Right lobe of liver (tissue), 4 donors: ENCODE data around the gene RSAD1.

Source experiments
- CTCF ChIP-seq, 4 donors: fragments of 200-600 bp in 3 of 4; fragments of 450-650 bp in 1 of 4; IDR thresholded peaks; one replicate each; pipeline versions ENCODE4 v1.5.1 to v1.8.0; 2016 to 2022; ENCODE audit warnings: antibody characterized with exemption in 4 of 4, mild to moderate bottlenecking in 2 of 4
- POLR2A ChIP-seq: fragments of 450-650 bp; IDR thresholded peaks from one replicate; pipeline ENCODE4 v1.6.1; 2017; ENCODE audit warnings: antibody characterized with exemption, mild to moderate bottlenecking
- donor health status: DM: no; HTN: no; CAD: no.
- donor health status: DM: no; HTN: no; CAD: no.
- donor health status: DM: no; HTN: yes; CAD: no.

GRCh38 chr17:50505591-50506130, 27.0 kb downstream of the RSAD1 start:
- TF ChIP-seq CTCF (IDR thresholded peaks at IDR 0.05) (no peak), POLR2A (no peak)
